AG10803 (cell line): ENCODE data around the gene RAD51B.

Source experiments
- DNase-seq: peaks from one replicate; pipeline ENCODE4 v3.0.0; 2010; ENCODE audit warnings: low read depth
- H3K4me3 ChIP-seq: 2 replicates; pipeline ENCODE4 v1.5.1; 2011; ENCODE audit warnings: mild to moderate bottlenecking, low read length, control low read depth
- CTCF ChIP-seq: conservative IDR thresholded peaks from 2 replicates; pipeline ENCODE4 v1.5.1; 2011; ENCODE audit warnings: mild to moderate bottlenecking, low read length, control low read depth, inconsistent platforms

The RAD51B gene

GRCh38 chr14:68340262-68340661, 520.7 kb downstream of the RAD51B start:
- H3K4me3 ChIP-seq: no peak overlapping the region
- no peak for TF ChIP-seq CTCF
- no peak for DNase-seq

GRCh38 chr14:68341411-68342212, 522.0 kb downstream of the RAD51B start:
- no peak overlapping the region for H3K4me3 ChIP-seq
- no peak for DNase-seq
- TF ChIP-seq CTCF: no peak

GRCh38 chr14:68342216-68342763, 522.7 kb downstream of the RAD51B start:
- no peak for DNase-seq
- no peak overlapping the region for H3K4me3 ChIP-seq
- no peak for TF ChIP-seq CTCF

GRCh38 chr14:68343534-68344118, 524.0 kb downstream of the RAD51B start:
- no peak for DNase-seq
- H3K4me3 ChIP-seq: no peak overlapping the region
- no peak for TF ChIP-seq CTCF

- H3K4me3 ChIP-seq: no peak overlapping the region
- TF ChIP-seq CTCF: no peak
- no peak for DNase-seq
Measured at GRCh38 chr14:68345738-68346137, 526.2 kb downstream of the RAD51B start.

- no peak for TF ChIP-seq CTCF
- no peak overlapping the region for H3K4me3 ChIP-seq
- no peak for DNase-seq
Measured at GRCh38 chr14:68346556-68347343, 527.2 kb downstream of the RAD51B start.
